Measurements from ENCODE around the gene PIK3IP1. TPM values are rescaled to one million over a fixed set of nuclear protein-coding genes. Genes with fewer than 3 reads are reported as not detected.
A peak's percentile ranks its signal among the peaks of the same experiment; 100 is the strongest.
"Not testable (repeated sequence)": the region's sequence is repeated elsewhere in the genome, so short reads cannot be mapped to it uniquely, and the experiment has no call there.

The PIK3IP1 gene
- total RNA-seq, 1 donor from 2014 or later = 15.1 TPM

- DNase-seq (ENCODE audit: low read depth in 2 of 2) = no peak
Measured at GRCh38 chr22:31250740-31251600, 41.3 kb downstream of the PIK3IP1 start.

GRCh38 chr22:31248965-31249958, 43.0 kb downstream of the PIK3IP1 start:
- no peak for DNase-seq (ENCODE audit: low read depth in 2 of 2)

- peak; percentile 69 to 71 for DNase-seq (ENCODE audit: low read depth in 2 of 2)
Measured at GRCh38 chr22:31248138-31248745, 44.0 kb downstream of the PIK3IP1 start.

DNA sequence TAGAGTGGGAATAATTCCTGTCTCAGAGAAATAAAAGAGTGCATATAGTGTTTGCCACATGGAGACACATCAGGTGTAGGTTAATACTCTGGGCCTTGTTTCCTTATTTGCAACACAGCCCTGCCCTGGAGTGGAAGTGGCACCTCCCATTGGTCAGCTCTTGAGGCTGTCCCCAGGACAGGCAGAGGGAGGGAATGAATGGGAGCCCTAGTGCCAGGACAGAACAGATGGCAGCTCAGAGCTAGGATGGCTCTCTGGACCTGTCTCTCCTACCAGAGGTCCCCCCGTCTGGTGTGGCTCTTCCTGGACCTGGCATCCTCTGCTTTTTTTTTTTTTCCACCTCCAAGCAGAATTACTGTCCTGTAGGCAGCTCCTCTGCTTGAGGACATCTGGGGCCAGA, 44.6 kb downstream of the PIK3IP1 start:
- no peak for DNase-seq (ENCODE audit: low read depth in 2 of 2)

GRCh38 chr22:31246687-31247086, 45.6 kb downstream of the PIK3IP1 start:
- DNase-seq (ENCODE audit: low read depth in 2 of 2) = no peak

DNA sequence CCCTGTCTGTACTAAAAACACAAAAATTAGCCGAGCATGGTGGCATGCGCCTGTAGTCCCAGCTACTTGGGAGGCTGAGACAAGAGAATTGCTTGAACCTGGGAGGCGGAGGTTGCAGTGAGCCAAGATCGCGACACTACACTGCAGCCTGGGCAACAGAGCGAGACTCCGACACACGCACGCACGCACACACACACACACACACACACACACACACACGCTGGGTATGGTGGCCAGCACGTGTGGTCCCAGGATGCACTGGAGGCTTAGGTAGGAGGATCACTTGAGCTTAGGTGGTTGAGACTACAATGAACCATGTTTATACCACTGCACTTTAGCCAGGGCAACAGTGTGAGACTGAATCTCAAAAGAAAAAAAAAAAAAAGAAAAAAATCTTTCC, 46.3 kb downstream of the PIK3IP1 start:
- not testable (repeated sequence) for DNase-seq (ENCODE audit: low read depth in 2 of 2)

- DNase-seq (ENCODE audit: low read depth in 2 of 2) = no peak
Measured at GRCh38 chr22:31244943-31245451, 47.3 kb downstream of the PIK3IP1 start.

GRCh38 chr22:31244046-31244942, 48.0 kb downstream of the PIK3IP1 start:
- DNase-seq (ENCODE audit: low read depth in 2 of 2) = peak; percentile 34 to 82

- DNase-seq (ENCODE audit: low read depth in 2 of 2) = peak in 1 of 2 donors; percentile 69
Measured at GRCh38 chr22:31243339-31244045, 48.8 kb downstream of the PIK3IP1 start.

GRCh38 chr22:31241936-31242335, 50.4 kb downstream of the PIK3IP1 start:
- DNase-seq (ENCODE audit: low read depth in 2 of 2) = peak in 1 of 2 donors; percentile 59

DNA sequence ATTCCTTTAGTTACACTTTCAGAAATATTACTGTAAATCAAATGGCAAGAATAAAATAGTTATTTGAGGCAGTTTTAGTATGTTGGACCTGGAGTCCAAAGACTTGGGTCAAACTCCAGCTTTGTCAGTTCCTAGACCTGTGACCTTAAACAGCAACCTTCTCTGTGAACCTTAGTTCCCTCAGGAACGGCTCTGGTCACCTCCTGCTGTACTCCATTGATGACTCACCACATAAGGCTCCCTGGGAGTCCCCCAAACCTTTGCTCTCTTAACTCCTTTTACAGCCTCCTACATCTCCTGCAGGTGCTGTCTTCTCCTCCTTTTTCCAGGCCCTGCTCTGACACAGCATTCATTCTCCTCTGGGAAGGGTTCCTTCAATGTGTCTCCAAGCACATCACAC, 51.1 kb downstream of the PIK3IP1 start:
- DNase-seq (ENCODE audit: low read depth in 2 of 2) = peak in 1 of 2 donors; percentile 51

- peak in 1 of 2 donors; percentile 39 for DNase-seq (ENCODE audit: low read depth in 2 of 2)
Measured at GRCh38 chr22:31239771-31240370, 52.4 kb downstream of the PIK3IP1 start.

GRCh38 chr22:31238057-31238456, 54.2 kb downstream of the PIK3IP1 start:
- peak in 1 of 2 donors; percentile 24 for DNase-seq (ENCODE audit: low read depth in 2 of 2)

DNA sequence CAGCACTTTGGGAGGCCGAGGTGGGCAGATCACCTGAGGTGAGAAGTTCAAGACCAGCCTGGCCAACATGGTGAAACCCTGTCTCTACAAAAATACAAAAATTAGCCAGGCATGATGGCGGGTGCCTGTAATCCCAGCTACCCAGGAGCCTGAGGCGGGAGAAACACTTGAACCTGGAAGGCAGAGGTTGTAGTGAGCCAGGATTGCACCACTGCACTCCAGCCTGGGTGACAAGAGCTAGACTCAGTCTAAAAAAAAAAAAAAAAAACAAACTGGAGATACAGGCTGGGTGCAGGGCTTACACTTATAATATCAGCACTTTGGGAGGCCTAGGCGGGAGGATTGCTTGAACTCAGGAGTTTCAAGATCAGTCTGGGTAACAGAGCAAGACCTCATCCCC, 56.2 kb downstream of the PIK3IP1 start:
- DNase-seq (ENCODE audit: low read depth in 2 of 2) = not testable (repeated sequence)

- DNase-seq (ENCODE audit: low read depth in 2 of 2) = peak; percentile 82 to 87
Measured at GRCh38 chr22:31235081-31235480, 57.2 kb downstream of the PIK3IP1 start.

DNA sequence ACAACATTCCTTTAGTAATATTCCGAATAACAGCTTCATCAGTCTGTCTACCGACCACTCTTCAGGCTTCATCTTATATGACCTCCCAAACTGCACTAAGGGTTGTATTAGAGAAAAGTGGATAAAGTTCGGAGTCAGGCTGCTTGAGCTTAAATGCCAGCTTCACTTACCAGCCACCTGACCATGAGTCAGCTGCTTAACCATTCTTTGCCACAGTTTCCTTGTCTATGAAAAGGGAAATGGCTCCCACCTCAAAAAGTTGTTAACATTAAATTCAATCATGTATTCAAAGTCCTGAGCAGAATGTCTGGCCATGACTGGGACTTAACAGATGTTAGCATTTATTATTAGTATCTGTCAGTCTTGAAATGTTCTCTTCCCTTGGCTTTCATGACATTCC, 59.3 kb downstream of the PIK3IP1 start:
- peak in 1 of 2 donors; percentile 65 for DNase-seq (ENCODE audit: low read depth in 2 of 2)
